Superior temporal gyrus (tissue), 1 donor: Measurements from ENCODE around the gene GFER.
A peak's percentile ranks its signal among the peaks of the same experiment; 100 is the strongest.
"Not testable (repeated sequence)": the region's sequence is repeated elsewhere in the genome, so short reads cannot be mapped to it uniquely, and the experiment has no call there.

Source experiments
- DNase-seq: peaks from one replicate; pipeline ENCODE4 v3.0.0-alpha.2; 2016; ENCODE audit errors: extremely low spot score

The GFER gene

DNA sequence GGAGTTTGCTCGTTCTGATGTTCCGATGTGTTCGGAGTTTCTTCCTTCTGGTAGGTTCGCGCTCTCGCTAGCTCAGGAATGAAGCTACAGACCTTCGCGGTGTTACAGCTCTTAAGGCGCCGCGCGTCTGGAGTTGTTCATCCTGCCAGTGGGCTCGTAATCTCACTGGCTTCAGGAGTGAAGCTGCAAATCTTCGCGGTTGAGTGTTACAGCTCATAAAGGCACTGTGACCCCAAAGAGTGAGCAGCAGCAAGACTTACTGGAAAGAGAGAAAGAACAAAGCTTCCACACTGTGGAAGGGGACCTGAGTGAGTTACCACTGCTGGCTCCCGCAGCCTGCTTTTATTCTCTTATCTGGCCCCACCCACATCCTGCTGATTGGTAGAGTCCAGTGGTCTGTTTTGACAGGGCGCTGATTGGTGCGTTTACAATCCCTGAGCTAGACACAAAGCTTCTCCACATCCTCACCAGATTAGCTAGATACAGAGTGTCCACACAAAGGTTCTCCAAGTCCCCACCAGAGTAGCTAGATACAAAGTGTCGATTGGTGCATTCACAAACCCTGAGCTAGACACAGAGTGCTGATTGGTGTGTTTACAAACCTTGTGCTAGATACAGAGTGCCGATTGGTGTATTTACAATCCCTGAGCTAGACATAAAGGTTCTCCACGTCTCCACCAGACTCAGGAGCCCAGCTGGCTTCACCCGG, 26.4 kb upstream of the GFER start:
- not testable (repeated sequence) for DNase-seq

DNA sequence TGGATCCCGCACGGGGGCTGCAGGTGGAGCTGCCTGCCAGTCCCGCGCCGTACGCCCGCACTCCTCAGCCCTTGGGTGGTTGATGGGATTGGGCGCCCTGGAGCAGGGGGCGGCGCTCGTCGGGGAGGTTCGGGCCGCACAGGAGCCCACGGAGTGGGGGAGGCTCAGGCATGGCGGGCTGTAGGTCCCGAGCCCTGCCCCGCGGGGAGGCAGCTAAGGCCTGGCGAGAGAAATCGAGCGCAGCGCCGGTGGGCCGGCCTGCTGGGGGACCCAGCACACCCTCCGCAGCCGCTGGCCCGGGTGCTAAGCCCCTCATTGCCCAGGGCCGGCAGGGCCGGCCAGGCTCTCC, 25.9 kb upstream of the GFER start:
- not testable (repeated sequence) for DNase-seq

- no peak for DNase-seq
Observed at GRCh38 chr16:1958715-1959268, 25.2 kb upstream of the GFER start.

DNA sequence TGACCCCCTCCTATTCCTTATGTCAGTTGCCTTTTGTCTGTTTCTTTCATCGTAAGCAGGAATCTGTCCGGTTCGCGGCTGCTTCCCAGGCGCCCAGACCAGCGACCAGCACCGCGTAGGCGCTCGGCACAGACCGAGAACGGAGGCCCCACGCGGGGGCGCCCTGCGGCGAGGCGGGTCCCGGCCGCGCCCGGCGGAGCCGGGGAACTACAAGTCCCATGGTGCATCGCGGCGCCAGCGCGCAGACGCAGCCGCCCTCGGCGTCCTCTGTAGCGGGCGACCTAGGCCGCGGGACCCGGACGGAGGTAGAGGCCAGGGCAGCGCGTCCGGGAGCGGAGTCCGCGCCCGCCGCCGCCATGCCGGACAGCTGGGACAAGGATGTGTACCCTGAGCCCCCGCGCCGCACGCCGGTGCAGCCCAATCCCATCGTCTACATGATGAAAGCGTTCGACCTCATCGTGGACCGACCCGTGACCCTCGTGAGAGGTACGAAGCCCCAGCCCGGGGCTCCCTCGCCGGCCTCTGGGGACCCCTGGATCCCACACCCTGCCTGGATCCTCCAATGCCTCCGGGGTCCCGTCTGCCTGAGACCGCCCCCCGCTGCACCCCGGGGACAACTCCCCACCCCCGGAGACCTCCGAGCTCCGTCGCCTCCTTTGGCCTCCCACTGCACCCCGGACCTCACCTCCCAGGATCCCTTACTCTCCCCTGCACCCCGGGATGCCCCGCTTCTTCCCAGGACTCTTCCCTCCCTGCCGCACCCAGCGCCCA, 24.5 kb upstream of the GFER start, which contains the start of gene NDUFB10:
TSS of gene NDUFB10 (plus strand) at position 270 of the 771 bp plus-strand sequence. CDS start at position 357, 87 bp downstream.
- peak; percentile 92 for DNase-seq

DNA sequence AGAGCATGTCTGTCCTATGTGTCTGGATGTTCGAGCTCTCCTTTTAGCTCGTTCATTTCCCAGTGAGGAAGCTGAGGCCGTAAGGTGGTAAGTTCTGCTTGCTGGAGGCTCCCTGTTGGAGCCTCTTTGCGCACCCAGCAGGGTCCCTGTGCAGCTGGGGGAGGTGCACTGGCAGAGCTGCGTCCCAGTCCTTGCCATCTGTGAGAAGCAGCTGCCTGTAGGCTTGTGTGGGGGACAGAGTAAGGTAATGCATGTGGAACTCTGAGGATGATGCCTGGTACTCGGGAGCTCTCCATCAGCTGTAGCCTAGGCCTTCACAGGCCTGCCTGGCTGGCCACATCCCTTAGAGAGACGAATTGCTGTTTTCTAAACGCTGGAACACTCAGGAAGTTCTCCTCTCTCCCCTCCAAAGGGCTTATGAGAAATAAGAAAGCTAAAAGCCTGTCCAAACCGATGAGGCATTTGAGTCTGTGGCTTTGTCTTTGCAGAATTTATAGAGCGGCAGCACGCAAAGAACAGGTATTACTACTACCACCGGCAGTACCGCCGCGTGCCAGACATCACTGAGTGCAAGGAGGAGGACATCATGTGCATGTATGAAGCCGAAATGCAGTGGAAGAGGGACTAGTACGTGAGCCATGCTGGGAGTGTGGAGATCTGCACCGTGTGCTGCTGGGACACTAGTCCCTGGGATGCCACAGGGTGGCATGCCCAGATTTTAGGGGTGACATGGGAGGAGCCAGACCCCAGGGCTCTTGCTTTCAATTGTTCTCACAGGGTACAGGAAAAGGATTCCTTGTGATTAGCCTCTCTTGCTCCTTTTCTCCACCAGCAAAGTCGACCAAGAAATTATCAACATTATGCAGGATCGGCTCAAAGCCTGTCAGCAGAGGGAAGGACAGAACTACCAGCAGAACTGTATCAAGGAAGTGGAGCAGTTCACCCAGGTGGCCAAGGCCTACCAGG, 23.0 kb upstream of the GFER start:
- no peak for DNase-seq

- no peak for DNase-seq
Observed at GRCh38 chr16:1961651-1962067, 22.3 kb upstream of the GFER start.

- not testable (repeated sequence) for DNase-seq
Observed at GRCh38 chr16:1962161-1963153, 21.5 kb upstream of the GFER start.

- DNase-seq, result peak; percentile 40
Observed at GRCh38 chr16:1963806-1964505, 20.0 kb upstream of the GFER start.

DNA sequence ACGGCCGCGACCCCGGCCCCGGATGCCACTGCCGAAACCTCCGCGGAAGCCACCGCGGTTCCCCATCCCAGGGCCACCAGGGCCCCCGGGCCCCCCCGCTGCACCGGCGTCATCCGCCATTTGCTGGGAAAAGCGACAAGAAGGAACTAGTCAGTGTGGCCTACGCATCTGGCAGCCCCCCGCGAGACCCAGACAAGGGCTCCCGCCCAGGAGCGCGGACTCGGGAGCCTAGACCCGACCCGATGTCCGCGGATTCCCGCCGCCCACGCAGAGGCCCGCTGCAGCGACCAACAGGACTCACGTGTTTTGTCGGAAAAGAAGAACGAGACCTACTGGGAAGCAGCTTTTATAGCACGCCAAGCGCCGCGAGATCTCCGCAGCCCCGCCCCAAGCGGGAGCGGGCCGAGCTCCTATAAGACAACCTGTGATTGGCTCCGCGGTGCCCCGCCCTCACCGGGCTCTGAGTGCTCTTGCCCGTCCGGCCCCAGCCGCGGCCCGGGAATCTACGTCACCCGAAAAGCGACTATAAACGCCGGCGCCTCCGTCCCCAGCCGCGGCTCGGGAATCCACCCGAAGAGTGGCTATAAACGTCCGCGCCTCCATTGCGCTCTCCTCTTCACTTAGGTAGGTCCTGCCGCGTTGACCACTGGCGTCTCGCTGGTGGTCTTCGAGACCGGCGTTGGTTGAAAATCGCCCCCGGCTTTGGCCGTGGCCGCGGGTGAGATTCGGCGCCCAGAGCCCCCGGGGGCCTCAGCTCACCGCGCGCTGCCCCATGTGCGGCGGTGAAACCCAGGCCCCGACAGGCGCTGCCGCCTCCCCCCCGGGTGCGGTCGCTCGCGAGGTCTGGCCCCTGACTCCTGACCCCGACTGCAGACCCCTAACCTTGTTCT, 19.2 kb upstream of the GFER start, which contains the start of gene RPS2:
TSS of gene RPS2 (minus strand) at position 321 of the 890 bp plus-strand sequence. CDS start at position 120, 201 bp downstream.
- DNase-seq, result peak; percentile 99

- no peak for DNase-seq
Observed at GRCh38 chr16:1965396-1966001, 18.5 kb upstream of the GFER start.

GRCh38 chr16:1966460-1966859, 17.5 kb upstream of the GFER start, which contains the start of gene RNF151:
TSS of gene RNF151 (plus strand) at chr16:1966856. CDS start at chr16:1966882, 26 bp downstream.
- no peak for DNase-seq

- DNase-seq, result no peak
Observed at GRCh38 chr16:1968146-1968953, 15.6 kb upstream of the GFER start.

- DNase-seq, result peak; percentile 94
Observed at GRCh38 chr16:1971796-1972489, 12.1 kb upstream of the GFER start, which contains the start of gene TBL3. TSS of gene TBL3 (plus strand) at chr16:1972053. CDS start at chr16:1972165, 112 bp downstream.

DNA sequence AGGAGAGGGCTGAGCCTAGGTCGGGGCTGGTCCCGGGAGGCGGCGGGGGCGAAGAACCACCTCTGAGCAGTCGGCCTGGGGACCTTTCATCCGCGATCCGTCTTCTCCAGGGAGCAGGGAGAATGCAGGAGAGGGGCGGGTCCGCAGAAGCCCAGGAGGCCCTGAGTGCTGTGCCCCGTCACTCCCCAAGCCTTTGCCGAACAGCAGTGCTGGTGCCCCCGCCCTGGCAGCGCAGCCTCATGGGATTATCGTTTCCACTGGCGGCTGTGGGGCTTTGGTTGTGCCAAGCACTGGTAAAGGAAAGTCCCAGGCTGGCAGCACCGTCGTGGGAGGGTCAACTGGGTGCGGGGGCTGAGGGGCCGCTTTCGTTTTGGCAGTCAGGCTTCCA, 11.5 kb upstream of the GFER start:
- no peak for DNase-seq

- DNase-seq, result no peak
Observed at GRCh38 chr16:1973461-1974156, 10.4 kb upstream of the GFER start.
